Cardiac septum (tissue), 1 donor: ENCODE results near the gene CPEB3. TPM values are rescaled to one million over a fixed set of nuclear protein-coding genes. Genes with fewer than 3 reads are reported as not detected.
"Not testable (repeated sequence)": the region's sequence is repeated elsewhere in the genome, so short reads cannot be mapped to it uniquely, and the experiment has no call there.

Experiments used
- DNase-seq: peaks from one replicate; pipeline ENCODE4 v3.0.0-alpha.2; 2020; ENCODE audit warnings: low spot score
- intact Hi-C: fragments of 100-400 bp; cut with DNase I; formaldehyde crosslinking; loops from one replicate; pipeline ENCODE4 v1.14.0; 2022
- total RNA-seq: library from RNA; stranded (reverse); fragmentation: NEBNext Ultra II Directional; extraction: Animal tissue kit (Norgen Biotek cat#: 25700); gene quantifications from one replicate; pipeline ENCODE4 v1.2.1, GENCODE V29; 2021
- donor health status: DM: no; HTN: no; CAD: no.

Gene CPEB3
- total RNA-seq, 1 donor from 2014 or later: 8.3 TPM

GRCh38 chr10:92164036-92164696, 126.7 kb downstream of the CPEB3 start:
- intact Hi-C loops: no loop called here
- no peak for DNase-seq

GRCh38 chr10:92162541-92162940, 128.3 kb downstream of the CPEB3 start:
- intact Hi-C loops: no loop called here

GRCh38 chr10:92156874-92157773, 133.8 kb downstream of the CPEB3 start:
- intact Hi-C loops: no loop called here
- DNase-seq: no peak

More at GRCh38 chr10:92162541-92162940, 128.3 kb downstream of the CPEB3 start:
- no peak for DNase-seq

GRCh38 chr10:92150823-92151222, 140.1 kb downstream of the CPEB3 start:
- intact Hi-C loops: no loop called here
- no peak for DNase-seq

DNA sequence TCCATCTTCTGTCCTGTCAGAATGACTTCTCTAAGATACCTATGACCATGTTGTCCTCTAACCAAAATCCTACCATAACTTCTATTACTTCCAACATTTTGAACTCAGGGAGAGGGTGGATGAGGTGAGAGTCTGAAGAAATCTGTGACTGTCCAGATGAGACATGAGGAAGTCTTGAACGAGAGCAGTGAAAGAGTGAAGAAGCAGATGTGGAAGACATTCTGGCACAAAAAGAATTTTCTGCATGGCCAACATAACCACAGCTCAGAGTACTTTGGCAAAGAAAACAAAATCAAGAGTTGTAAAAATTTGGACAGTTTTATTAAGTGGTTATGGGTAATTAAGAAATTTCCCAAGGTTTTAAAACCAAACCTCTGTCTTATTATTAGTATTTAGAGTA, 141.6 kb downstream of the CPEB3 start:
- no peak for DNase-seq
- intact Hi-C loops: no loop called here

DNA sequence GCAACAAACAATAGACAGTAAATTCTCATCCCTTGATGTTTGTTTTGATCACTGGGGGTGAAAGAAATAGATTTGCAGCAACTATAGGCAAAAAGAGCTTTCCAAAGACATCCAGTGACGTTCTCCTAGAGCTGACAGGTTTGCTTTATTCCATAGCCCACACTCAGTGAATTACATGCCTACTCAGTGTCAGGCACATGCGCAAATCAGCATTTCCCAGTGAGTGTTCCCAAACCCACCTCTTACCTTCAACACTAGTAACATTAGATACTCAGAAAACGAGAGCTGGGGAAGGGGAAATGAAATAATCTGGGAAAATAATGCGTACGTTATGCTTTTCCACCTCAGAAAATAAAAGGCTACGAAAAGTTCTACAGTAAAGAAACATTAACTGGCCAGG, 144.1 kb downstream of the CPEB3 start:
- intact Hi-C loops: no loop called here
- no peak for DNase-seq

DNA sequence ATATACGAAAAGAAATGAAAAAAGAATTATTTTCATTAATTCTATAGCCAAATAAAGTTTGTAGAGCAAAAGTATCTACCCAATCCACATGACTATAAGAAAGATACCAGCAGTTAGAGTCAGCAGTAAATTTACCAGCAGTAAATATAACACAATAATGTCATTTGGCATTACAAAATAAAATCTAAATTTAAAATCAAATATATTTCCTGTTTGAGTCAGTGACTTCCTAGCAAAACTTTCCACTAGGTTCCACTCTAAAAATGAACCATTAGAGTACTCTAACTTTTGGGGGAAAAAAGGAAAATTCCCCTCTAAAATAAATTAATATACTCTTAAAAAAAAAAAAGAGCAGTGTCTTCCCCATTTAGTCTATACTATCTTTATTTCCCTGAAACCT, 144.8 kb downstream of the CPEB3 start:
- intact Hi-C loops: no loop called here
- no peak for DNase-seq

- intact Hi-C loops: no loop called here
- DNase-seq: no peak
Observed at GRCh38 chr10:92142949-92143348, 147.9 kb downstream of the CPEB3 start.

DNA sequence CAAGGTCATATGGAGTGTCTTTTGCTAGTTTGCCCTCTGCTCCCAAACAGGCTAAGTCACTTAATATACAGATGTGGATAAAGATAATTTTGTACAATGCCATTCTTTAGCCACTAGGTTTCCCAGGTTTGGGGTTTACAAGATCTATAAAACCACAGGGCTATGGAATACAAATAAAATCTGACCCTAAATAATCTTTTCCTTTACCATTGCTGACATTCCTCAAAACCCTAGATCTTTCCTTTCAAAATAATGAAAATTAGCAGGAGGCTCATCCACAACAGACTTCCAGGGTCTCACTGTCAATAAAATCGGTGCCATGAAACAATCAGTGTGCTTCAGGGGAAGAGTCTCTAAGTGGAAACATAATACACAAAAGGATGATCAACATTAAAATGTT, 148.4 kb downstream of the CPEB3 start:
- intact Hi-C loops: no loop called here

GRCh38 chr10:92141147-92141546, 149.7 kb downstream of the CPEB3 start:
- intact Hi-C loops, DNase-seq: not testable (repeated sequence)

More for the DNA sequence above, 148.4 kb downstream of the CPEB3 start:
- DNase-seq: no peak

- intact Hi-C loops, DNase-seq: not testable (repeated sequence)
Observed at GRCh38 chr10:92134049-92134448, 156.8 kb downstream of the CPEB3 start.

DNA sequence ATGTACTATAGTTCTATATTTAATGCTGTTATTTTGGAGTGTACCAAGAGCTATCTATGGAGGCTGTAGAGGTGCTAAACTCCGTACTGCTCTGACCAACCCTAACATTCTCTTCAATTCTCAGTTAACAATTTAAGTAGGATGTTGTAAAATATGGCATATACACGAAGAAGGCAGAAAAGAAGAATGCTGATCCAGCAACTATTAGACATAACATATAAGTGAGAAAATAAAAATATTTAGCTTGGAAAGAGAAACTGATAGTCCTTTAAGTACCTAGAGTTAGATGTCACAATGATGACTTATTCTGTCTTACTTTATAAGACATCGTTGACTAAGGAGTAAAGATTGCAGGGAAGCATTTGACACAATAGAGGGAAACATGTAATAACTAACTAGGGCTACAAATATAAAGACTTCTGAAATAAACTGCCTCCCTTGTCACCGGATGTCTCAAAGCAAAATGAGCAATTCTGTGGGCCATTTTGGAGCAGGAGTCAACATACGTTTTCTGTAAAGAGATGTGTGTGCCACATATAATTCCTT, 159.5 kb downstream of the CPEB3 start:
- intact Hi-C loops: no loop called here
- DNase-seq: no peak

- intact Hi-C loops: no loop called here
- no peak for DNase-seq
Observed at GRCh38 chr10:92130622-92131274, 160.1 kb downstream of the CPEB3 start.

- intact Hi-C loops: no loop called here
- no peak for DNase-seq
Observed at GRCh38 chr10:92126100-92126650, 164.7 kb downstream of the CPEB3 start.

DNA sequence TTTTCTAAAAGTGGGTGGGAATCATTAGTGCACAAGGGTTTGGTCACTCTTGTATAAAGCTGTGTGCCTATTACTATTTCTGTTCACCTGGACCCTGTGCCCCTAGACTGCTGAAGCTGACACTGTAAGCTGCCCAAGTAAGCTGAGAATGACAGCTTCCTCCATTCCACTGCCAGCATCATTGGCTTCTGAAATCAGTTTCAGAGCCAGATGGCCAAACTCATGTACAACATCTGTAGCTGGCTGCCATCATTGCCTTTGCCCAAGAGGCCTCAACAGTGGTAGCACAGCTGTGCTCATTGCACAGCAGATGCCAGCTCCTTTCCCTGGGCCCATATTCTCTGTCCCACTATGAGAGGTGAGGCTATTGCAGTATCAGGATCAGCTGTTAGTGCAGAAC, 165.7 kb downstream of the CPEB3 start:
- DNase-seq: no peak
- intact Hi-C loops: no loop called here

DNA sequence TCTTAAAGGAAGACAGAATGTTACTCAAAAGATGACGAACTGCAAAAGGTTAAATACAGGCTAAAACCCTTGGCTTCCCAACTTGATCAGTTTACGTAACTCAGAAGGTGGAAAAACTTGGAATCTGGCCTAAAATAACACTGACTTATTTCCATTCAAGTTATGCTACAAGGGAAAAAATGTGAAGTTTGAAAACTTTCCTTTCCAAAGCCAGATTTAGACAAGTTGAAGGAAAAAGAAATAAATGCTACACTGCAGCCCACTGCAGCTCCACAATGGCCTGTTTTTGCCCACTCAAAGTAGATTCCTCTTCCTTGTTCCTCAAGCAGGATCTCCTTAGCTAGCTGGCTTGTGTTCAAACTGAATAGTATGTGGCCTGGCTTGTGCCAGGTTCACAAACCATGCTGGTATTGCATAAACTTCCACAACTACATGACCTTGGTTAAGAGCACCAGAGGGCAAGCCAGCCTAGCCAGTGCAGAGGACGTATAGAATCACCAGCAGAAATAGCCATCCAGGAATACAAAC, 166.2 kb downstream of the CPEB3 start:
- no peak for DNase-seq

GRCh38 chr10:92124020-92124419, 166.9 kb downstream of the CPEB3 start:
- intact Hi-C loops: no loop called here
- no peak for DNase-seq

More for the DNA sequence above, 166.2 kb downstream of the CPEB3 start:
- intact Hi-C loops: no loop called here

DNA sequence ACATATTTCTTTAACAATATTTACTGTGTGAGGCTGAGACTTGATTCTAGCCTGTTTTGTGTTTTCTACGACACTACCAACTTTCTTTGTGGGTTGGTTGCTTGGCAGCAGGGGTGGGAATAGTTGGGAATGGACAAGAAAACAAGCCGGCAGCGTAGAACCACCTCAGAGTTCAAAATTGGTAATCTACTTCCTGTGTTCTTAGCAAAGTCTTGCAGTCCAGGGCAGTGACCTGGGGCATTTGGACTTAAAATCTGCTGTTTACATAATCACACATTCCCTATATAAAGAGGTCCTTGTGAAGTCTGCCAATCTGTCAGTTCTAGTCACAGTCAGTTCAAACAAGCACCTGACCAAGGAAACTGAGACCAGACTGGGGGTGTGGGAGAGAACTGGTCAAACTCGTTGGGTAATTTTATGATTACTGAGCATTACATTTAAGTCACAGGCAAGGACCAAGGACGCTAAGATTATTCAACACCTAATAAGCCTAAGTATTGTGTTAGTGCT, 167.9 kb downstream of the CPEB3 start:
- no peak for DNase-seq
- intact Hi-C loops: no loop called here
